ENCODE measurements around the gene MRPL37.

GRCh38 chr1:54161495-54162168, 38.3 kb upstream of the MRPL37 start:
- TF ChIP-seq ZBTB7A (tag by site-specific recombination; IDR thresholded peaks at IDR 0.05; ENCODE audit: low read depth) (no peak), CTCF (tag by site-specific recombination; IDR thresholded peaks at IDR 0.05) (no peak), ZBTB26 (tag by site-specific recombination; optimal IDR thresholded peaks at IDR 0.05) (no peak), ZNF701 (tag by site-specific recombination; IDR thresholded peaks at IDR 0.05) (no peak), ZNF274 (IDR thresholded peaks at IDR 0.05; ENCODE audit: low read length) (no peak), ZNF274 (tag by site-specific recombination; IDR thresholded peaks at IDR 0.05; ENCODE audit: borderline replicate concordance) (no peak), SETDB1 (IDR thresholded peaks at IDR 0.05; ENCODE audit: insufficient read length, low read length) (no peak), ZBTB1 (tag by site-specific recombination; IDR thresholded peaks at IDR 0.05) (no peak), ZNF488 (tag by site-specific recombination; IDR thresholded peaks at IDR 0.05) (no peak), ZNF623 (tag by site-specific recombination; IDR thresholded peaks at IDR 0.05) (no peak), KLF9 (tag by site-specific recombination; IDR thresholded peaks at IDR 0.05; ENCODE audit: low read depth) (no peak), YY1 (tag by site-specific recombination; IDR thresholded peaks at IDR 0.05) (no peak), REST (tag by site-specific recombination; IDR thresholded peaks at IDR 0.05) (no peak), ZNF391 (tag by site-specific recombination; IDR thresholded peaks at IDR 0.05; ENCODE audit: borderline replicate concordance, low read depth) (no peak)

Data from HEK293 (cell line).